RCC 7860 (cell line): ENCODE measurements around the gene LRTM1.

ENCODE experiments used
- DNase-seq: peaks from one replicate; pipeline ENCODE4 v3.0.0-alpha.2; 2015; ENCODE audit warnings: low spot score
- FAIRE-seq: peaks from 2 replicates; lab custom pipeline; 2012; peaks lifted over from hg19 to GRCh38; lab: Jason Lieb, UNC

The LRTM1 gene

DNA sequence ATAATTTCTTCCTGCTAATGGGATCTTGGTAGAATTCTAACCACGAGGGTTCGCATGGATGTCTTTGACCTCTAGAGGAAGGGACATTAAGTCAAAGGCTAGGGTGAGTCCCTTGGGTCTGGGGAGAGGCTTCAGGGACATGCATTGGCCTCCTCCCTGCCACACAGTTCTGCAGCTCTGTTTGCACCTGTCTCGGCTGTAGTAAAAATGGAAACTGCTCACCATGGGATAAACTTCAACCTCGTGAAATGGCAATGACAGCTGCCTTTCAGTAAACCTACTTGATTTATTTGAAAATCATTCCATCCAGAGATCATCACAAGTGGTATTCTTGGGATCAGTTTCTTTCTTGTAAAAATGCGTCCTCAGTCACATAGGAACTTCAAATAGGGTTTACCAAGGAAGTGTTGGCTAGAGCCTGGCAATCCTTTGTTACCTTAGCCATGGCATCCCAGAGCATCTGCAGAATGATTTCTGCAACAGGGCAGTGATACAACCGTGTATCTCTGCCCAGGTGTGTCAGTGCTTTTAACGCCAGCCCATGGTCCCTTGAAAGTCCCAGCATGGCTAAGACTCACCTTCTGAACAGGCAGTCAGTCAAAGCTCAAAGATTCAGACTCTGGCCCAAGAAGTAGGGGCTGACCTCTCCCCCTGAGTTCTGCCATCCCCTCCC is 14.0 kb upstream of the LRTM1 start:
- DNase-seq (no peak), FAIRE-seq (no peak)

DNA sequence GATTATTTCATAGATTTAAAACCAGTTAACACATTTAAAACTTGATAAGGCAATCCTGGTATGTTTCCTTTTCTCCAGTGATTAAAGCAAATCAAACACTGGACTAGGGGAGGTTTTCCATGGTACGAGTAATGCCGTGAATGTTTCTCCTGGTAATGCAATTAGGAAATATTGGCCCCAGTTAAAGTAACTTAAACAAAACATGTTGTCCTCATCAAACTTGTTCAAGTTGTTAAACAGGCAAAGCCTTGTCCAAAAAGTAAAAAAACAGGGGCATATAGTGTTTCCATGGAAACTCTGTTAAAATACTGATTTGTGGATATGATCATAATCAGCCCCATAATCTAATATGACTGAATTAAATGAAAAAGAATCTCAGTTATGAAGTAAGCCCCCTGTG is 13.1 kb upstream of the LRTM1 start:
- FAIRE-seq = no peak
- no peak for DNase-seq

DNA sequence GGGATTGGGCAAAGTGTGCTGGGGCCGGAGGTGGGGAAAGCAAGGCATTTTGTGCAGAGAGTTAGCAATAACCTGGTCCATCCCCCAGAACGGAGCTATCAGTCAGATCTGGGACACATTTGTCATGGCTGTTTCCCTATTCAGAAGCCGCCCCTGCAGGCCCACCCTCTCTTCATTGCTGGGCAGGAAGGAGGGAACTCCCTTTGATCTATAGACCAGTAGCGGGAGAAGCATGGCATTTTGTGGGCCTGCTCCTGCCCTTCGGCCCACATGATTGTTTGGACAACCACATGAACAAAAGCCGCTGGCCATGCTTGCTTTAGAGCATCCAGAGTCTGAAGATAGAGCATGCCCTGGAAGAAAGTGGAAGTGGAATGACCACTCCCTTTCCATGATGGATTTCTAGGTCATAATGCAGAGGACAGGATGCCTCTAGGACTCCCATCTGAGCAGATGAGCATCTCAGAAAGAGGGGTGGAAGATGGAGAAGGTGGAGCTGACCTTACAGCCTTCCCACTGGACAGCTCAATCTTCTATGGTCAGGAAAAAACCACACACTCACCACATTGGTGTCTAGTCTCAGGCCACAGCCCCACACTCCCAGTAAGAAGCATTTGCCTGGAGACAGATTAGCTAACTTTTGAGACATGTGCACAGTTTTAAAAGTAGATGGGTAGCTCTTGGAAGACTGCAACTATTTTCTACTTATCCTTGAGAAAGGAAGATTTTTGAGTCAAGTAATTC is 11.9 kb upstream of the LRTM1 start:
- DNase-seq = peak; percentile 12
- no peak for FAIRE-seq

DNA sequence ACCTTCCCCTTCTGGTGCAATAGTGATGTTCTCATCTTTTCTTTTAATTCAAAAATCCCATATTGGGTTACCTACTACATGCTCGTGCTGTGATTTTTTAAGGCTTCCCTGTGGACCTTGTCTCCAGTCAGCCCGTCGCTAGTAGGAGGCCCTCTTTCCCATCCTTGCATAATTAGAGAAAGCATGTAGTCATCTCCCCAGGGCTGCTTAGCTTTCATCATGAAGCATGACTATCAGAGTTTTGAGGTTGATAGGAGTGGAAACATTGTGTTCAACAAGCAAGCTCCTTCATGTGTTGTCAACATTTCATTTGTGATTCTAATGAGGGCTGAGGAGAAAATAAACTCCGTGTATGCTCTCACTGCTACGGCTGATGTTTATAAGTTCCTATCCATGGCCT is 8.7 kb upstream of the LRTM1 start:
- FAIRE-seq = no peak

DNA sequence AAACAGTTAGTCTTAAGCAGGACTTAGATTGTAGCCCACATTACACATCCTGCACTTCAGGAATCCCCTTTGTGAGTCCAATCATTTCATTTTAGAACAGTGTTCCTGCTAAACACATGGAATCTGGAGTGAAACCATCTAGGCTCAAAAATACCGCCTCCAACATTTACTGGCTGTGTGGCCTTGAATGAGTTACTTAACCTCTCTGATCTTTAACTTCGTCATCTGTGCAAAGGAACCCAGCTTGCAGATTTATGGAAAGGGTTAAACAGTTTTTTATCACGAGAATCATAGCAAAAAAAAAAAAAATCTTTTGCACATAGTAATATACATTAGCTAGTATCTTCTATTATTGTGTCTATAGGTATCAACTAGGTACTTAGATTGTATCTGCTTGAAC is 8.0 kb upstream of the LRTM1 start:
- no peak for FAIRE-seq
- no peak for DNase-seq

More for the DNA sequence above, 8.7 kb upstream of the LRTM1 start:
- no peak for DNase-seq

DNA sequence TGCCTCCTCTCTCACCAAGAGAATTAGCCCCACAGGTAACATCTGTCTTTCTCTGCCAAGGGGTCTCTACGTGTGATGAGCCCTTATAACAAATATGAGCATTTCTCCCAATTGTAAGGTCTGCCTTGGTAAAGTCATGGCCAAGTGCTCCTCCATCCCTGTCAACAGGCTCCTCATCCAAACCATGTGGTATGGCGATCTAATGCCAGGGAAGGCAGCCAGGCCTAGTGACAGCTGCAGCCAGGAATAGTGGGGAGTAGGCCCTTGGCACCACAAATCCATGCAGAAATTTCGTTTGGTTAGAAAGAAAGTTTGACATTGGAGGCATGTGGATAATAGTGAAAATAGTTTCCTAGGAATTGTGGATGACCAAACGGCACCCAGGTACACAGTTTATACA is 4.7 kb upstream of the LRTM1 start:
- DNase-seq = no peak
- no peak for FAIRE-seq

DNA sequence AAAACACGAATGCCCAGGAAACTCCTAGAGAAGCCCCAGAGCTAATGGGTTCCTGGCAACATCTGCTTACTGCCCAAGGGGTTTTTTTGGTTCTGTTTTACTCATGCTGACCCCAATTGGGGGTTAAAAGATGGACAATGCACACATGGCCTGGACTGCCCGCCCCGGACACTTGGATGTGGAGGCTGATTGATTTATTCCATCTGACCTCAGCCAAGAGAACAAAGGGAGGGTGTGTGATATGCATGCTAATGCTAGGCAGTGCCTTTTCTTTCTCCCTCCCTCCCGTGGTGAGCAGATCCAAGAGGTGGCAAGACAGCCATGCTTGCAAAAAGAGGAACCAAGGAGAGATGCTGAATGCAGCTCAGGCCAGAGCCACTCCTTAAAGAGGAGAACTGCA is 3.3 kb upstream of the LRTM1 start:
- no peak for FAIRE-seq
- DNase-seq = no peak

DNA sequence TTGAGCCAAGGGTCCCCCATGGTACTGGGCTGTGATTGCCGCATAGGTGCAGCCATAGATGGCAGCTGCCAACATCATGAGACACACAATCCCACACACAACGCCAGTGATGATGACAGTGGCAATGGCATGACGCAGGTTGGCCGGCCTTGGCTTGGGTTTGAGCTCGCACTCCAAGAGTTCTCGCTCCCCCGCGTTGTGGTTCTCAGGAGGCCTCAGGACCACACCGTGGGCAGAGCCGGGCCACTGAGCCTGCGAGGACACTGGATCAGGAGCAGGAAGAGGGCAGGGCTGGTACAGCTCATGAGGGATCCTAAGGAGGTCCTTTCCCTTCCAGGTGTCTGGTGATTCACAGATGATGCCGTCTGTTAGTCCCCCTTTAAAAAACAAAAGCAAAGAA is 9.3 kb downstream of the LRTM1 start:
- FAIRE-seq (no peak), DNase-seq (no peak)

DNA sequence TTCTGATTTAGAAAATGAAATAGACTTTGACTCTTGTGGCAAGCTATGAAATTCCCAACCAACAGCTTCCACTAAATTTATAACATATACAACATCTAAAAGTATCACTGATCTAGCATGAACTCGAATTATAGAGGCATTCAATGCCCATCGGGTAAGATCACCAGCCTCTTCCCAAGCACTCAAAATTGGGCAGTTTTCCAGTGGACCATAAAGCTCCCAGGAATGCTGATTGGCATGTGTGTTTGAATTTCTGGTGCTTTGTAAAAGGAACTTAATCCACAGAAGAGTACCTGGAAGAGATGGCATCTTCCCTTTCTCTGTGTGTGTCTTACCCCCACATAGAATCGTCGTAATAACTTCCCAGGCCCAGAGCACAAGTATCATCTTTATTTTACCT is 10.0 kb downstream of the LRTM1 start:
- no peak for DNase-seq
- FAIRE-seq = no peak

DNA sequence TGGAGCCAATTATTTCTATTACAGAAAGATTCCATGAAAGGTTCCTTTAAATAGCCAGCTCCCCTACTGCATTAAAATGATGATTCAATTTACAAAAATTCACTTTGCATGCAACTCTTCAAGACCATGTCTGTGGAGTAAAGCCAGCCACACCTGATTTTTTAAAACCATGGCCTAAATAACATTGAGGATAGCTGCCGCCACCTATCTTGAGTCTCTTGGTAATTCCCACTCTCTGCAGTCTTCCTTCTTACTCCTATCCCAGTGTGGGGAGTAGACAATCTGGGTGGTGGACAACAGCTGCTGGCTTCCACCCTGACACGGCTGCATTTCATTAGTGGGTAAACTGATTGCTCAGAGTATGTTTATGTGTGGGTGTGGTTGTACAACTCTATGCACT is 10.7 kb downstream of the LRTM1 start:
- no peak for FAIRE-seq

DNA sequence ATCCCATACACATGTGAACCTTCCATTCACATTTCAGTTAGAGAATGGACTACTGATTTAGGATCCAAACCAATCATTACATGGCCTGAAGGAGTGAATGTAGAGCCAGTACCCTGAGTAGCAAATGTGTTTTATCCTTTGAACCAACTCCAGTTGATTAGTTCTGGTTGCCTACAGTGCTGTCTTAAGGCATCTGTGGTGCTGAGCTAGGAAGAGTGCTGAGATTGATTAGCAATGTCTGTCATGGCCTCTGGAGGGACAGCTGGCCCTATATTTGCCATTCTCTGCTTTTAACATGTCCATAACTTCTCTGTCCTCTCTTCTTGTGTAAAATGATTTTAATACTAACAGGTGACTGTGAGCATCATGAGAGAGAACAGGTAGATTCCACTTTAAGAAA is 11.1 kb downstream of the LRTM1 start:
- DNase-seq = no peak
- FAIRE-seq = no peak

More for the DNA sequence above, 10.7 kb downstream of the LRTM1 start:
- DNase-seq = no peak

DNA sequence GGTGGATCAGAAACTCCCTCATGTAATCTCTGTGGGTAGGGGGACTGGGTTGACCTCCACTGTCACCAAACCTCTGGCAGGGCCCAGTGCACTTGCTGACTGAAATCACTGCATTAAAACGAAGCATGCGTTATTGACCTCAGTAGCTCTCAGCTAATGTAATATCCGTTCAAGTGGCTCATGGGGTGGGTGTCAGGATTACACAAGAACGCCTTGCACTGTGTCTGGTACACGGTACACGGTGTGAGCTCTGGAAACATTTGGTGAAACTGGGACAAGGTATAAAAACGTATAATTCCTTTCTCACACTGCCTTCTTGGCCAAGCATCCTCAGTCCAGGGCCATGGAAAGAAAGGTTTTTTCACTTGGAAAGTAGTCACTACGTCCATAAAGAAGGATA is 11.9 kb downstream of the LRTM1 start:
- no peak for FAIRE-seq
- no peak for DNase-seq

DNA sequence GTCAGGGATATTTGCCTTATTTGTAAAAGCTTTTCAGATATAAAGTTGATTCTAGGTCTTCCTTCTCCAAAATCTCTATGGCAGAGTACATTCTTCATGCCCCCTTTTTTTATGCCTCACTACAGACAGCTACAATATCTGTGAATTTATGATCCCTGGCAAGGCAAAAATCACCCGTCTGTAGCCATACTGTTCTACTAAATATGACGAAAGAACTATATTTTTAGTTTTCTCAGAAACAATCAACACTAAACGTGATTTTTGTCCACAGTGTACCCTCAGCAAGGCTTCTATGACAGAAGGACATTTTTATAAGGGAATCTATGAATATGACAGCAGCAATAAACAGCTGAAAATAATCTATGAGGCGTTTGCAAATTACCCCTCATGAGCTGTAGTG is 12.7 kb downstream of the LRTM1 start:
- DNase-seq (no peak), FAIRE-seq (no peak)

DNA sequence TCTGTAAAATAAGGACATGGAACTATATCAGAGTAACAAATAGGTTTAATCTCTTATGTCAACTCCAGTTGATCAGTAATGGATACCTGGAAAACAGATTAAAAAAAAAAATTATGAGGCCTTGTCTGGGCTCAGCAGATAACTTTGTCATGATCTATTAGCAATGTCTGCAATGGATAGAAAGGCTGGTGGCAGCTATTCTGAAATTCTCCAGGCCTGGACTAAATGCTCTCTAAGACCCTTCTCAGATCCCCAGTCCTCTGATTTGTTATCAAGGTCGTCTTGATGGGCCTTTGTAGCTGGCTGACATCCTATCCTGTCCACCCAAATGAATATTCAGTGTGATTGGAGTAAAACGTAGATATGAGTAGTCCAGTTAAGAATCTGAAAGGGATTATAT is 13.7 kb downstream of the LRTM1 start:
- DNase-seq (no peak), FAIRE-seq (no peak)

DNA sequence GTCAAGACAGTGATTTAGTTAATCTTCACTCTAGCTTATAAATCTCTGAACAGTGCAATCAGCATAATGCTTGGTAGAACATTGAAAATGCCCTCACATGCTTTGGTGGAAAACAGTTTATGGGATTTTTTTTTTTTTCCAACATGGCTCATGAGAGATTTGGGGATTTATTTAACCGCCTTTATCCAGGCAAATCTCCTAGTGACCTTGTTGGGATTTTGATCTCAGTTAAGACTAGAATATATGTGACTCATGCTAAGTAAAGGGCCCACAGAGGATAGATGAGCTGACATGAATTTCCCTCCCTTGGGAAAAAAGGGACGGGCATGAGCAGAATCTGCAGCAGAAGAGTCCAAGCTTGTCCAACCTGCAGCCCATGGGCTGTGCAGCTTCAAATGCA is 18.7 kb downstream of the LRTM1 start:
- FAIRE-seq (no peak), DNase-seq (no peak)

DNA sequence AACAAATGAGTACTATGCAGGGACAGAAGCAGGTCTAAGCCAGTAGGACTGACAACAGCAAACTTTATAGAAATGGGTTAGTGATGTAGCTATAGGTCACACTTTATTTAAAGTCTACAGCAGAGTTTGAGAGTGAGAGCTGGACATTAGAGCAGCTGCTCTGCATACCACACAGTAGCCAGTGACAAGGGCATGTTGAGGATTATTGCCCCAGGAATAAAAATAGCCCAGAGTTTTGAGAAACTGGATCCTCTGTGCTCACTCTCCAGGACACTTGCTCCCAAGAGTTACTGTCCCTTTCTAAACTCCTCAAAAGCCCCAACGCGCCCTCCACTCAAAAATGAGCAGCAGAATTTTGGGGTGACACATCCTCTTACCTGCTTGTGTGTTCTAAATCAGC is 21.1 kb downstream of the LRTM1 start:
- FAIRE-seq = no peak

DNA sequence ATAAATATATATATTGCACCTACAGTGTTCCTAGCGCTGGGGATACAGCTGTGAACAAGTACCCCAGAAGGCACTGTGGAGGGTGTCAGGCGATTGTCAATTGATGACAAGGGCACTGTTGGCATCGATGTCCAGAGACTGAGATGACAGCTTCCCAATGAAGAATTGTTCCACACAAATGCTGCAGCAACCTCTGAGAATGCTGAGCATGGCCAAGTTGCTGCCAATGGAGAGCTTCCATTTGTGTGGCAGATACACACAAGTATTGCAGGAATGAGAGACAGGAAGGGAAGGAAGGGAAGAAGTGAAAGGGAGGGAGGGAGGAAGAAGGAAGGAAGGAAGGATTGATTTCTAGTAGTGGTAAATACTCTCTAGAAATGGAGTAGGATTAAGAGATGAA is 21.9 kb downstream of the LRTM1 start:
- FAIRE-seq (no peak), DNase-seq (no peak)

More for the DNA sequence above, 21.1 kb downstream of the LRTM1 start:
- DNase-seq = no peak

DNA sequence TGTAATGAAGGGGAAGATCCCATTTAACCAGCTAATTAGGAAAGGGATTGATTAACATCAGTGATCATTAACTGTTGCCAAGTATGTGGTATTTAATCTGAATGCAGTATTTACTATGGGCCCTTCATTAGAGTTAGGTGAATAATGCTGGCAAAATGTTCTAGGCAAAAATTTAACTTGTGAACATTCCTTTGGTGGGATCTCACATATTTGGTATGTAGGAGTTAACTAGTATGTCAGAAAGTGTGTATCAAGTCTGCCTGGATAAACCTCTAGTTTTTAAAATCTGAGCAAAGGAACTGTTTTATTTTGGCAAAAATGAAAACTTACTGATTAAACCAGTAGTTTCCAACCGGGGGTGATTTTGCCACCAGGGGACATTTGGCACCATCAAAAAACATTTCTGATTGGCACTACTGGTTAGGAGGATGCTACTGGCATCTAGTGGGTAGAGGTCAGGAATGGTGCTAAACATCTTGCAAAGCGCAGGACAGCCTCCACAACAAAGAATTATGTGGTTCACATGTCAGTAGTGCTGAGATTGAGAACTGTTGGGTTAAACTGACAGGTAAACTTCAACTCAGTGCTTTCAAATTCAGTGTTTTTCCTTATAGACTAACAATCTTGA is 22.5 kb downstream of the LRTM1 start:
- FAIRE-seq (no peak), DNase-seq (peak; percentile 11)

DNA sequence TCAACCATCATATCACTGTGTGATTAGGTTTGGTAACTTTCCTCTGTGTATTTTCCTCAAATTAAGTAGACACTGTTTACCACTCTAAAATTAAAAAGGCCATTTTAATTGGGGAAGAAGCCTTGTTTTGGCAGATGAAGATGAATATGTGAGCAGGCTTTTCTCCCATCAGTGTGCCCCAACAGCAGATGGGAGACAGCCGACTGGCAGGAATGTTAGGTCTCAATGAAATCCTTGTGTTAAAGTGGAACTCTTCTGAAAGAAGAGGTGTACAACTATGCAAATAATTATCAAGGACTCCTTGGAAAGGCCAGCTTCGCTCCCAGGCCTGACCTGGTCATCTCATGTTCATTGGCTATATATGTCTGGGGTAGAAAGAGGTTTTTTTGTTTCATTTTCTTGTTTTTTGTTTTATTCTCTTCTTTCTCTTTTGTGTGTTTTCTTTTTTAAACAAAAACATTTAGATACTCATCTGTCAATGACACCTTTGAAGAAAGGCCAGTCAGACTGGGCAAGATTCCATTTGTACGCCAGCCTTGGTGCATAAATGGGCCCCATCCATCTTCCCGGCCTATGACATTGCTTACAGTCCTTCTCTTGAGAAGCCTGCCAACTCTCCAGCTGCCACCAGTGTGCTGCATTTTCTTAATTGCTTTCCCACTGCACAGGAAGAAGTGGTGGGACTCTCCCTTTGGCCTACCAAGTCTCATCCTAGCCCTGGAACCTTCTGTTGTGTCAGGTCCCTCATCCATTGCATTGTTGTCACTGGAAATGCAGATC is 25.8 kb downstream of the LRTM1 start:
- DNase-seq = no peak
- no peak for FAIRE-seq

DNA sequence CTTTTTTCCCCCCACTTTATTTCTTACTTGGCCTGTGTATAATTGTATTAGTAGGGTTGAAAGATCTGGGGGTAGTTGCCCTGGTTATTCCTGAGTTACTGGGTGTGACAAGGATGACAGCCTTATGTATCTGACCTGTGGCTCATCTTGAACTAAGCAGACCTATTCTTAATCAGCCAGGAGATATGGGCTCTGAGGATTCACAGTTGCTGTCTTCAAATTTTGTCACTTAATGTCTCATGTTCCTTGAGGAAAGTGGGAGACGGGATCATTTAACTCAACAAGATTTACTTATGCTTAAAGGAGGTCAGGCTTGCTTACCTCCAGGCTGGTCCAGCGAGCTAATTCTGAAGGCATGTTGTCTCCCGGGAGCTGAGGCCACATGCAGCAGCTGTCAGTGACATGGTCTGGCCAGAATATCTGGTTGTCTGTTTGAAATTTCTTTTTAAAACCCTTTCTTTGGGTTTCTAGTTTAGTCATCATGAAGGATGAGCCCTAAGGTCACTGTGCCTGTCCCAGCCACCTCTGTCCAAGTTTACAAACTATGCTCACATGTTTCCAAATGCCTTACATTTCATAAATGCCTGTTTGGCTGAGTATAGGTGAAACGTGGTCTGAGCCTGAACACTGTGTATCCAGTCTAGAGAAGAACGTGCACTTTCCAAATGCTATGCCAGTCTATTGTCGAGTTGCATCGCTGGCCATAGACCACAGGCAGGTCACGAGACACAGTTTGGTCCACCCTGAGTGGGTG is 26.8 kb downstream of the LRTM1 start:
- DNase-seq = no peak
- FAIRE-seq = no peak

DNA sequence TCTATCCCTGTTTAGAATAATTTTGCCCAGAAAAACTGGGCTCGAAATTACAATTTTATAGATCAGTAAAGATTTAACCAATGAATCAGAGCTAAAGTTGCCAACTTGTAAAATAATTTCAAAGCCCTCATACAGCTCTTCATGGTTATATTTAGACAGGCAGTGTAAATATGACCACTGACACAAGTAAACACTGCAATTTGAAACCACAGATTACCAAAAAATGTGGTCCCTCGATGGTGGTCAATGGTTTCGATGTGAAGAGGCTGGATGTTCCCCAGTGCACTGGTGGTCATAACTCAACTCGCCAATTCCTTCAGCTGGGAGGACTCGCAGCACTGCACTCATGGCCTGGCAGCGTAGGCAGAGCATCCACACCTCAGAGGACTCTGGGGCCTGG is 28.6 kb downstream of the LRTM1 start:
- no peak for DNase-seq
- FAIRE-seq = no peak
